RPMI7951 (cell line): Measurements from ENCODE around the gene NID1. TPM values are rescaled to one million over a fixed set of nuclear protein-coding genes. Genes with fewer than 3 reads are reported as not detected.
"Not testable (repeated sequence)": the region's sequence is repeated elsewhere in the genome, so short reads cannot be mapped to it uniquely, and the experiment has no call there.

ENCODE experiments used
- DNase-seq: peaks from one replicate; pipeline ENCODE4 v3.0.0-alpha.2; 2012; ENCODE audit warnings: low read depth
- total RNA-seq: library from RNA; depleted of rRNA; stranded (reverse); fragments of >200 nt; shearing (Covaris generic); gene quantifications from 2 replicates; pipeline ENCODE4 v1.2.3, GENCODE V29; 2014

The NID1 gene
- total RNA-seq, 1 experiment from 2014 or later: 60.2 TPM

DNA sequence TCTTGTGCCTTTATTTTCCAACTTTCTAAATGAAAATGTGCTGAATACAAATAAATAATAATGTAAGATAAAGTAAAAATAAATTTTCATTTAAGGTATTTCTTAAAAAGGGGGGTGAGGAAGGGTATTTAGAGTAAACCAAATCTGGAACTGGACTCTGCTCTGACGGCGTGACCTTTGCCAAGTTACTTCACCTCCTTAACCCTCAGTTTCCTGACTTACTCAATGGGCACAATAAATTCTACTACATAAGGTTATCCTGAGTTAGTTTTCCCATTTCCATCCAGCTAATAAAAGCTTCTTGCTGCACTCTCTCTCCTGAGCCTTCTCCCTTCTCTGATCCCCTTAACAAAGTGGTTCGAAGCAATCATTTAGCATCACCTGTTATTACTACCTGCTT lies 93.9 kb downstream of the NID1 start:
- DNase-seq: no peak

DNA sequence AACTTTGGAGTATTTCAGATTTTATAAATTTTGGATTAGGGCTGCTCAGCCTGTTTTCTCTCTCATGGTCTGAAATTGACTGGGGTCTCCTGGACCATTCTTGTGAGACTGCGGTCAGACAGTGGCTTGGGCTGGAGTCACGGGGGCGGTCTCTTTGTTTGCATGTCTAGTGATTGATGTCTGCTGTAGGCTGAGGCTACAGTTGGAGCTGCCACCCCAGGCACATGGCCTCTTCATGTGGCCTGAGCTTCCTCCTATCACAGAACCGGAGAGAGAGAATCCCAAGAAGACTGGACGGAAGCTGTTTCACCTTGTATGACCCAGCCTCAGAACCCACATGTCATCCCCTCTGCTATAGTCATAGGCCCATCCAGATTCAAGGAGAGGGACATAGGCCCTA lies 96.1 kb downstream of the NID1 start:
- DNase-seq: no peak

DNA sequence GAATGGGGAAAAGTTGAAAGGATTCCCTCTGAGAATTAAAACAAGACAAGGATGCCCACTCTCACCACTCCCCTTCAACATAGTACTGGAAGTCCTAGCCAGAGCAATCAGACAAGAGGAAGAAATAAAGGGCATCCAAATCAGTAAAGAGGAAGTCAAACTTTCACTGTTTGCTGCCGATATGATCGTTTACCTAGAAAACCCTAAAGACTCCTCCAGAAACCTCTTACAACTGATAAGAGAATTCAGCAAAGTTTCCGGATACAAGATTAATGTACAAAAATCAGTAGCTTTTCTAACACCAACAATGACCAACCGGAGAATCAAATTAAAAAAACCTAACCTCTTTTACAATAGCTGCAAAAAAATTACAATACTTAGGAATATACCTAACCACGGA lies 98.8 kb downstream of the NID1 start:
- not testable (repeated sequence) for DNase-seq

DNA sequence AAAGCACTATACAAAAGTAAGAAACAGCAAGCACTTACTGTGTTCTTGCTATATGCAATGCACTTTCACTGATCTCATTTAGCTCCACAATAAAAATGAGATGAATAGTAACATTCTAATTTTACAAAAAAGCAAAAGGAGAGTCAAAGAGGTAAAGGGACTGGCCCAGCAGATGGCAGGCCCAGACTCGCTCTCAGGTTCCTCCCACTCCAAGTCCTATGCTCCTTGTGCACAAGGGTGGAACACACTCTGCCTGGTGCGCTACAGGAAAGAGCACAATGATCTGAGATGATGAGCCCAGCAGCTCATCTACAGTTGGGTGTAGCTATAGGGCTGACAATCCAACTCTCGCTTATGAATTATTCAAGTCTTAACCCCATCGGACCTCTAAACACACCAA lies 104.1 kb downstream of the NID1 start:
- DNase-seq: no peak

DNA sequence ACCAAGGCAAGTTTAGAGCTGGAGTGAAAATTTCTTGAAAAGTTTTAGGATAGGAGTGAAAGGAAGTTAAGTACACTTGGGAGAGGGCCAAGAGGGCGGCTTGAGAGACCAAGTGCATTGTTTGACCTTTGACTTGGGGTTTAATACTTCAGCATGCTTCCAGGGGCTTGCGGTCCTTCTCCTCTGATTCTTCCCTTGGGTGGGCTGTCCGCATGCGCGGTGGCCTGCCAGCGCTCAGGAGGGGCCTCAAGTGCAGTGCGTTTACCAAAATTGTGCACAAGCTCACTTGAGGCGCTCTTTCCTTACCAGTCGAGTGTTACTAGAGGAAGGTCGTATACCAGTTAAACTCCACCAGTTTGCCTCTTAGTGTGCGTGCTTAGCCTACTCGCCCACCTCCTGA lies 106.9 kb downstream of the NID1 start:
- DNase-seq: no peak

DNA sequence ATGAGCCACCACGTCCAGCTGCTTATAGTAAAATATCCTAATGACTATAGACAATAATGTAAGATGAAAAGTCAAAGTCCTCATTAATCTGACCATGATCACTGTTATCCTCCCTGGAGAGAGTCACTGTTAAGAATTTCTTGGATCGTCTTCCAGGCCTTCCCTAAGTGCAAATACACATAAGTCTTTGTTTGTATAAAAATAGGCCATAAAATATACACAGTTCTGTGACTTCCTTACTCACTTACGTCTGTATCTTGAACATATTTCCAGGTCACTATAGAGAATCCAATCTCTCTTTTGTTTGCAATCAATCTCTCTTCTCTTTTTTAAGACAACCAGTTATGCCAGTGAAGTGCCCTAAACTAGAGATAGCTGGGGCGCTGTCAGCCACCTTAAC lies 109.1 kb downstream of the NID1 start:
- no peak for DNase-seq

DNA sequence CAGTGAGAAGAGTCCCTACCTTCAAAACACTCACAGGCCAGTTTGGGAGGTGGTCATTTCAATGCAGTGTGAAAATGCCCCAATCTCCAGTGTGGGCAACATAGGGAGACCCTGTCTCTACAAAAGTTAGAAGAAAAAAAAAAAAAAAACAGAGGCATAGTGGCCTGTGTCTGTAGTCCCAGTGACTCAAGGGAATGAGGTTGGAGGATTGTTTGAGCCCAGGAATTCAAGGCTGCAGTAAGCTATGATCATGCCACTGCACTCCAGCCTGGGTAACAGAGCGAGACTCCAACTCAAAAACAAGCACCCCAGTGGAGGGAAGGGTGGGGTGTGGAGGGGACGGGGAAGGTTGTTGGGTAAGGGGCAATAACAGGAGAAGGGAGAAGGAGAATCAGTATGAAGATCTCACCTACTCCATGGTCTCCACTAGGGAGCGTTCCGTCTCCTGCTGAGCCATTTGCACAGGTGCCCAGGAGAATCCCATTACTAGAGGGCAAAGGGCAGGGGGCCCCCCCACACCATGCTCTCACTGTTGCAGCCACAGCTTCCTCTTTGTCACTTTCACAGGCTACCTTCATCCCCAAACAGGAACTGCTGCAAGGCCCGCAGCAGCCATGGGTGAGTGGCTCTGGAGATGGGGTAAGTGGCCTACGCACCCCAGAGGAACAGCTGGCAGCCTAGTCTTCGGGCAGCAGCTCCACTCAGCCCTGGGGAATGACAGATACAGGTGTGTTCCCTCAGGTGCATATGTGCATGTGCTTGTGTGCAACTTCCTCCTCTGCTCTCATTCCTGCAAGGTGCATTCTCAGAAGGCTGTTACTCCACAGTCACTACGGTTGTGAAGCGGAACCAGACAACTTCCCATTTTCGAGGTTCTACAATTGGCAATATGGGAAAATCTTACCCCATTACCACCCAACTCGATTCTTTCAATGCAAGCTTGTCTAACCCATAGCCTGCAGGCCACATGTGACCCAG lies 110.3 kb downstream of the NID1 start:
- no peak for DNase-seq

DNA sequence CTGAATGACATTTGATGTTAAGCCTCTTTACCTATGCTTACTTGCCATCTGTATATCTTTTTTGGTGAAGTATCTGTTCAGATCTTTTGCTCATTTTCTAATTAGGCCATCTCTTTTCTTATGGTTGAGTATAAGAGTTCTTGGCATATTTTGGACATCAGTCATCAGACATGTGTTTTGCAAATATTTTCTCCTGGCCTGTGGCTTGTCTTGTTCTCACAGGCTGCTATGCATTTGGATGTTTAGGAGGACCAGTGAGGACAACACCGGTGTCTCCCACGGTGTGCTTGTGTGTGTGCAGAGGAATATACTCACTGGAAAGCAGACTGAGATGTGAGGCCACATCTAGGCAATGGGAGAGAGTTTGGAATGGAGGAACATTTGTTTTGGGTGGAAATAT lies 111.1 kb downstream of the NID1 start:
- DNase-seq: peak; percentile 84

DNA sequence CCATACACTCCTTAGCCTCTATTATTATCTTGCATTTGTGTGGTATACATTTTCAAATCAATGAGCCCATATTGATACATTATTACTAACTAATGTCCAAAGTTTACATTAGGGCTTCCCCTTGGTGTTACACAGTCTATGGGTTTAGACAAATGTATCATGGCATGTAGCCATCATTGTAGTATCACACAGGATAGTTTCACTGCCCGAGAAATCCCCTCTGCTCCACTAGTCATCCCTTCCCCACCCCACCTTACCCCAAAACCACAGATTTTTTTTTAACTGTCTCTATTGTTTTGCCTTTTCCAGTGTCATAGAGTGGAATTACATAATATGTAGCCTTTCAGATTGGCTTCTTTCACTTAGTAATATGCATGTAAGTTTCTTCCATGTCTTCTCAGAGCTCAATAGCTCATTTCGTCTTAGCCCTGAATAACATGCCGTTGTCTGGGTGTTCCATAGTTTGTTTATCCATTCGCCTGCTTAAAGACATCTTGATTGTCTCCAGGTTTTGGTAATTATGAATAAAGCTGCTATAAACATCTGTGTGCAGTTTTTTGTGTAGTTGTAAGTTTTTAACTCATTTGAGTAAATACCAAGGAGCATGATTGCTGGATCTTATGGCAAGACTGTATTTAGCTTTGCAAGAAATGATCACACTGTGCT lies 111.8 kb downstream of the NID1 start:
- no peak for DNase-seq

DNA sequence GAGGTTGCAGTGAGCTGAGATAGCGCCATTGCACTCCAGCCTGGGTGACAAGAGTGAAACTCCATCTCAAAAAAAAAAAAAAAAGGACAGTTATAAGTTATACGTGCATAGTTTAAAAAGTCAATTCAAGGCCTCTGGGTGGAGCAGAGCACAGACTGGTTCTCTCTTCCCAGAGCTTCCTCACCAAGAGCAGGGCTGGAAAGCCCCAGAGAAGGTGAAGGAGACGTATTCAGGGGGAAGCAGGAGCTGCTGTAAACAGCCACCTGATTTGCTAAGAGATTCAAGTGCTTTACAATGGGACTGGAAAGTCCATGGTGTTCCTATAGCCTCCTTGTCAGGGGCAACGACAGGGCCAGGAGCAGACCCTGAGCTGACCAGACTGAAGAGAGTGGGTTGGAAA lies 113.2 kb downstream of the NID1 start:
- no peak for DNase-seq

DNA sequence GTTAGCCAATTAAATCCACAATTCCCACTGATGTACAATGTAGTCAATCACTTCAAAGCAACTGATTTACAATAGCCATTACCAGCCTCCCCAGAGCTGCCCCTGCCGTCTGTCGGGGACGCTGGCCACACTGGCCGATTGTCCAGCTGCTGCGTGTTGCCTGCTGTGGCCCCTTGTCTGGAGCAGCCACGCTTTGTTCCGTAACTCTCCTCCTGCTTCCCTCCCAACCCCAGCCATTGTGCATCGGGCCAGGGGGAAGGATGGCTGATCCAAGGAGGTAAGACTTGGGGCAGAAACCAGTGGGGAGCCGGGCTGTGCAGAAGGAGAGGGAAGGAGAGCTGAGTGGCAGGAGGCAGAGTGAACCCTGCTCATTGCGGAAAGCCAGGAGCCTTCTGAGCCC lies 114.6 kb downstream of the NID1 start:
- no peak for DNase-seq

DNA sequence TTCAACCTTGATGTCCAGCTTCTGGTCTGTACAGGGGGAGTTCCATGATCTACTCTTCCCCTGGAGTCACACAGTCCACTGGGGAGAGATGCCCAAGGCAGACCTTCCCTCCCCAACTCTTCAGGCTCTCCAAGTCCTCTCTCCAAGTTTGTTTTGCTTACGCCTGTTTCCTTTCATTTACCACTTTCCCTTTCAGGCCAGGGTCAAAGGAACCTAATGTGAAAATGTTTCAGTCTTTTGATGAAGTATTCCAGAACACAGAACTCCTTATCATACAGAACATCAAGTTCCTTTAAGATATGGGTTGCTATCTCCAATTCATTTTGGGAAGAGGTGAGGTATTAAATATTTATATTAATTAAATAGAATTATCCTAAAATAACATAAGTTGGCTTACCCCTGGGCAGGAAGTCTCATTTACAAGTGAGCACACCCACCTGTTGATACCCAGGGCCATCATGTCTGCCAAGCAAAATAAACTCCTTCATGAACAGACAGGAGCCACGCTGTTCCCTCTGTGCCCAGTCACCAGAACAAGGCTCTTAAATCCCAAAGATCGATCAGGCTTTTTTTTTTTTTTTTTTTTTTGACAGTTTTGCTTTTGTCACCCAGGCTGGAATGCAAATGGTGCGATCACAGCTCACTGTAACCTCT lies 116.0 kb downstream of the NID1 start:
- DNase-seq: no peak

DNA sequence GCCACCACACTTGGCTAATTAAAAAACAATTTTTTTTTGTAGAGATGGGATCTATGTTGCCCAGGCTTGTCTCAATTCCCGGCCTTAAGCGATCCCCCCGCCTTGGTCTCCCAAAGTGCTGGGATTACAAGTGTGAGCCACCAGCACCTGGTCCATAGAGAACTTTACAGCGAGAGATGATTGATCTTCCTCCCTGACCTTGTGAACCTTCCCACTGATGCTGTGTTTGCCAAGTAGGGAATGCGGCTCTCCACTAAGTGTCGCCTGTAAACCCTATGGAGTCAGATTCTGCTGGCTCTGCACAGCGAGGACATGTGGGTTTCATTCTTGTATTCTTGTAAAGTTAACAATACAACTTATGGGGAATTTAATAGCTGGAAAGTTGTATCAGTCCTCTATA lies 116.9 kb downstream of the NID1 start:
- no peak for DNase-seq

DNA sequence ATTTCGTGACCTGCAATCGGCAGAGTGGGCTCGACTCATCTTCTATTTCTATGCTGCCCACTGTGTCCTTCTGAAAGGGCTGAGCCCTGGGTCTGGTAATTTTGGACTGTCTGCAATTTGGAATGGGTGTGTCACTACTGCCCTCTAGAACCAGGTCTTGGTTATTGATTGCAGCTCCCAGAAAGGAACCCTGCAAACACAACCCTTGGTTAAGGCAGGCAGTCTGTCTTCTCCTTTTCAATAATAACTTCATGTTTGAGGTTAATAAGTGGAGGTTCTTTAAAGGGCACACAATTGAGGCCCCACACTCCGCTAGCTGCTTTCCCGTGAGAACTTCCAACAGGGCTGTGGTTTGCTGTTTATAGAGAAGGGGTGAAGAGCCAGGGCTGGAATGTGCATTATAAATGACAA lies 118.3 kb downstream of the NID1 start:
- peak; percentile 53 for DNase-seq

DNA sequence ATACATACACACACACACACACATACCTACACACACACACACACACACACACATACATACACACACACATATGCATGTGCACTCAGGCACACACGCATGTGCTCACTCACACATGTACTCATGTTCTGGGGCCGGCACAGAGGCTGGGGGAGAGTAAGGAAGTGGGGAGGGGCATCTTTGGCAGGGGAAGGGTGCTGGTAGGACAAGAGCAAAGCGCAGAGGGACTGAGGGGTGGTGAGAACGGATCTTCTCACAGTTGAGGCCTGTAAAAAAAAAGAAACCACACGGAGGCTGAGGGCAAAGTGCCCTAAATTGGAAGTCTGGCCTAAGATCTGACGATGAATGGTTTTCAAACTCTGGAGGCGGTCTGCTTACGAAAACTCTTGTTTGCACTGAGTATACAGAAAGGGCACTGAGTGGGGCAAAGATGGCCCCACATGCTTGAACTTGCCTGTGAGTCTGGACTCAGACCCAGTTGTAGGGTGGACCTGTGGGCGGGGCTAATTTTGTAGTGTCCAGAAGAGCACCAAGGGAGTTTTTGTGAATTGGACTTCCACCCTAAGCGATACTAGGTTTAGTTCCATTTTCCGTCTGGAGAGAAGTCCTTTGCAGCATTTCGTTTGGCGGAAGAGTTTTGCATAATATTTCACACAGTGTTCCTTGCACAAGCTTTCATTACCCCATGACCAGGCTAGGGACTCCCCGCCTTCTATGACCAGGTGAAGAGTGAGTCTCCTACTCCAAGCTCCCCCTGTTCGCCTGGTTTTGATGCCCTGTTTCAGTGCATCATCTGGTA lies 118.9 kb downstream of the NID1 start:
- DNase-seq: no peak

DNA sequence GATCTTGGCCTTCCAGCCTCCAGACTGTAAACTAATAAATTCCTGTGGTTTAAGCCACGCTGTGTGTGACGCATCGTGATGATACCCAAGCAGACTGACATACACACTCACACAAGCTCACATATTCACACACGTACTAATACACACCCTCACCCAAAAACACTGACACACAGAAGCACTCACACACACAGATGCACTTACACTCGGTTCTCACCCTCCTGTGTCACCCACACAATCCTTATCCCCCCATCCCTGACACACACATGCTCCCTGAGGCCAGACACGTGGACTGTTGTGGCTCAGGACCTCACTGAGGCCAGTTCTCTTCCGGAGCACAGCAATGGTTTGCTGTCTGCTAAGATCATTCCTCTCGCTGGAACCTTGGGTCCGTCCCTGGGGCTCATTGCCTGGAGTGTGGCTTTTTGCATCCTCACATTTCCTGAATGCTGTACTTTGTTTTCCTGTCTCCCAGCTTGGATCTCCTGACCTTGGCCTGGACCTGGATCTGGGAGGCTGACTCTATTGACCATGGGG lies 121.2 kb downstream of the NID1 start:
- DNase-seq: peak; percentile 91

DNA sequence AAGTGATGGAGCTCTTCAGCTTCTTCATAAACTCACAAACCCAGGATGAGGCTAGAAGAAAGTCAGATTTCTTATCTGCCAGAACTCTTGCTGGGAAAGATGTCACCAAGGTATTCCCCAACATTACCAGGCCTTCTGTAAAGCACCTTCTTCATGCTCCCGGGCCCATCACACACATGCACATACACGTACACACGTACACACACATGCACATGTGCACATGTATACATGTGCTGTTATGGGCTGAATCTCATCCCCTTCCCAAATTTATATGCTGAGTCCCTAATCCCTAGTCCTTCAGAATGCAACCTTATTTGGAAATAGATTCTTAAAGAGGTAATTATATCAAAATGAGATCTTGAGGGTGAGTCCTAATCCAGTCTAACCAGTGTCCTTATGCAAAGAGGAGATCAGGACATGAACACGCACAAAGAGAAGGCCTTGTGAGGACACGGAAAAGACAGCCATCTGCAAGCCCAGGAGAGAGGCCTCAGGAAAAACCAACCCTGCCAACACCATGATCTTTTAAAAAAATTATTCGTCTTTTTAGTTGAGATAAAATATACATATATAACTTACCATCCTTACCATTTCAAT lies 121.8 kb downstream of the NID1 start:
- no peak for DNase-seq

DNA sequence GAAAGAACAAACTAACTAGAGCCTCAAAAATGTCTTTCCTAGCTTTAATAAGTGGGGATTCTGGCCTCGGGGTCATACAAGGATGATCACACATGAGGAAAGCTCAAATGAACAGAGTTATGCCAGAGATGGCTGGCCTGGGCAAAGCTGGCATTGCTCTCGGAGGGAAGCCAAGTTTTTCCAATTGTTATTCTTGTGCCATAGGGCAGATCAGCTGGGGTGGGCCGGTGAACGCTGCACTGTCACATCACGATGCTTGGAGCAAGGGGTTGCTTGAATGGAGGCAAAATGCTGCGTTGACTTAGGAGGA lies 122.3 kb downstream of the NID1 start:
- DNase-seq: no peak

DNA sequence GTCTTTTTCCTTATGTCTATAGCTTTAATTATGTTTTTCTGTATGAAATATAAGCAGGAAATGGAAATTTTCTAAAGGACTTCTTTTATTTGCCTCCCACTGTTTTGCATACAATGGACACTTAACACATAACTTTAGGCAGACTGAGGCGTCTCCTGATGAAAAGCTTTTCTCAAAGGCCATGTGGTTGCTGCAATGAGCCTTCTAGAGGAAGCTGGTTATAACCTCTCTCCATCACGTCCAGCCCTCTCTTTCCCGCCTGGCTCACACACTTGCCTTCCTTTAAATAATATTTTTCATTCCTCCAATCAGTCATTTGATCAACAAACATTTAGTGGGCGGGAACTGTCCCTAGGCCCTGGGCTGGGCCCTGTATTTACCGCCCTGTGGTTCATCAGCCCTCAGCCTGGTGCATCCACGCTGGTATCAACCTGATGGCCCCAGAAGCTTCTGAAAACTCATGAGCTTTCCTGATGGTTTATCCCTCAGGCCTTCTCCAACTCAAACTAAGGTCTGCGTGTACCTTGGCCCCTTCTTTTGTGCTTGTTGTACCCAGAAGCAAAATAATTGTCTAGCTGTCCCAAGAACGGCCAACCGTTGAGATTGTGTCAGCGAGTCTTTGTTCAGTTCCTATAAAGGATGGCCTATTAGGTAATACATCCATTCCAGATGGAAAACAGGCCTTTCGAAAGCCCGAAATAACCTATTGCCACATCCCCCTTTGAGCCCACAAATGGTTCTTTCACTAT lies 122.8 kb downstream of the NID1 start:
- DNase-seq: peak; percentile 59

DNA sequence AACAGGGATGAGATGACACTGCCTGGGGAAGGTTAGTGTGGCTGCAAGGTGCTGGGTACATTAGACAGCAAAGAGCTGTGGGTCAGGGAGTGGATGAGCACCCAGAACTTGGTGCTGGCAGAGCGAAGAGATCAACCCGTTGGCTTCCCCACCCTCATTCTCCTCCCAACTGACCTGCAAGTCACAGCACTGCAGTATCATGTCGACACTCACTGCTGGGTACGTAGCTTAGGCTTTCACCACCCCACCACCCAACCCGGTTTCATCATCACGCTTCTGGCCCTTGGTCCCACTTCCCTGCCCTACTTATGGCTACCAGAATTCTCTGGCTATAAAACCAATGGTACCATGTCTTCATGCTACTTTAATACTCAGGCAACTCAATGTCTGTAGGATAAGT lies 124.6 kb downstream of the NID1 start:
- no peak for DNase-seq

DNA sequence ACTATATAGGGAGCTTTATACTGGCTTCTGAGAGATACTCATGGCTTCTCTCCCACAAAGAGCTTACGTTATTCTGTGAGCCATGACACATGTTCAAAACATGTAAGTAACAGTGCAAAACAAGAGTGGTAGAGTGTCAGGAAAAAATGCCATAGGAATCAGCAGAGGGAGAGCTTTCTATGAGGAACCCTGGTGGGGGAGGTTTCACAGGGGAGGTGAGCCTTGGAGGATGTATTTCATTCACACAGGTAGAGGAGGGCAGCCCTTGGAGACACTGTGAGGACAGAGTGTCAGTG lies 125.5 kb downstream of the NID1 start:
- DNase-seq: no peak
